NCI-H2227 treated with DMSO at 0.1 percent for 48 hours (cell line): ENCODE data around the gene SHB.

Experiments
- DNase-seq: peaks from one replicate; lab custom pipeline; 2025; lab: John Stamatoyannopoulos, UW

The SHB gene

DNA sequence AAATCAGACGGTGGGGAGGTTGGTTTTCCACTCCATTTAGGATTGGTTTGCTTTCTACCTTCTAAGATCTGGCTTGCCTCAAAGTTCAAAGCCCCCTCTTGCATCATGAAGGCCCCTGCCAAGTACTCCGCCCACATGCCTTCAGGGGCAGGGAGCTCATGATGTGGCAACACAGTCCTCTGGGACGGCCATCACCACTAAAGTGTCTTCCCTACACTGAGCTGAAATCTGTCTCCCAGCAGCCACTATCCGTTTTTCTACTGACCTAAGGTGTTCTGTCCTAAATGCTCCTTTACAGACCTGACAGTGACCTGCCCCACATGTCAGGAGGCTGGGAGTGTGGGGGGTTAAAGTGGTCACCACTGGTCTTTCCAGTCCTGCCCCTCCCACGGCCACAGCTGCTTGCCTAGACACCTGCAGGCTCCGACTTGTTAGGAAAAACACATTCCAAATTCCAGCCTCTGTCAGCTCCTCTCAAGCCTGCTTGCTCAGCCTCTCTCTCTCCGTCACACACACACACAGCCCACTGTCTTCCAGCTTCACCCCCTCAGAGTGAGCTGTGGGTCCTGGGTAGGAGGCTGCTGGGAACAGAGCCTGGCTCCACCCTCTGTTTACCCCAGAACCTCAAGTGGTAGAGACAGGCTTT lies 44.9 kb downstream of the SHB start:
- no peak for DNase-seq

GRCh38 chr9:38023661-38024035 lies 45.4 kb downstream of the SHB start:
- DNase-seq = no peak

DNA sequence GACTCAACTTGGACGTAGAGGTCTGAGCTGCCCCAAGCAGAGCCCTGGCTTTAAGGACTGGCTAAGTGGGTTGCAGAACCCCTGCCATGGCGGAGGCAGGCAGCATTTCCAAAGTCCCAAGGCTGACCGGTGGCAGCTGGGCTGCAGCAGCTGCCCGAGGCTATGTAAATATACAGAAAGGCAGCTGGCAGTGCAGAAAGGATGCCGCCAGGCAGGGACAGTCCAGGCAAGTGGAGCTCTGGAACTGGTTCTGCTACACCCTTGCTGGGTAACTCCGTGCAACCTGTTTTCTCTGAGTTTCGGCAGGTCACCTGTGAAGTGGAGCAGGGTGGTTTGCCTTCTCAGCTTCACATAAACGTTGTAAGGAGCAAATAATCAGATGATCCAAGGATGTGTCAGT lies 46.0 kb downstream of the SHB start:
- no peak for DNase-seq

DNA sequence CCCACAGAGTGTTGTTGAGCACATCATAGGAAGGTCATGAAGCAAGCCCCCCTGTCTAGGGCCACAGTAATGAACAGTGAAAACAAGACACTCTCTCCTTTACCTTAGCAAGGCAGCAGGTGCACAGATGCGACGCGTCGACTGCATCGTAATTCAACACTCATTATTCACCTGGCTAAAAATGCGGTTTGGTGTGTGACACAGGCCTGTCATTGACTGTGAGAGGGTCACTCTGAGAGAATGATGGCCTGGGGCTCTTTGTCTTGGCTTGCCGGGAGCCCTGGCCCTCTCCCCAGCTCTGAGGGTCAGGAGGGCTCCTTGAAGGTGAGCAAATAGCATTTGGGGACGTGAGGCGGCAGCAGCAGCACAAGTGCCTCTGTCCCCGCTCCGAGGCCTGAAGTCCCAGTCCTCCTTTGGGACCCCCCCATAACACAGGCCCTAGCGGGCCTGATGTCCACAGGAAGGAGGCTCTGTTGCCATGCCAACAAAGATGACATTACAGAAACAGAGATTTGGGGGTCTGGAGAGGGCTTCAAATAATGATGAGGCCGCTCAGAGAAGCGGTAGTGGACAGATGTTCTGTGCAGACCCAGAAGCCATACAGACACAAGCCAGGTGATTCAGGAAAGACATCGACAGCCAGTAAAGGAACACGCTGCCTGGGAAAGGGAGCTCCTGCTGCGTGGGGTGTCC lies 46.7 kb downstream of the SHB start:
- no peak for DNase-seq

DNA sequence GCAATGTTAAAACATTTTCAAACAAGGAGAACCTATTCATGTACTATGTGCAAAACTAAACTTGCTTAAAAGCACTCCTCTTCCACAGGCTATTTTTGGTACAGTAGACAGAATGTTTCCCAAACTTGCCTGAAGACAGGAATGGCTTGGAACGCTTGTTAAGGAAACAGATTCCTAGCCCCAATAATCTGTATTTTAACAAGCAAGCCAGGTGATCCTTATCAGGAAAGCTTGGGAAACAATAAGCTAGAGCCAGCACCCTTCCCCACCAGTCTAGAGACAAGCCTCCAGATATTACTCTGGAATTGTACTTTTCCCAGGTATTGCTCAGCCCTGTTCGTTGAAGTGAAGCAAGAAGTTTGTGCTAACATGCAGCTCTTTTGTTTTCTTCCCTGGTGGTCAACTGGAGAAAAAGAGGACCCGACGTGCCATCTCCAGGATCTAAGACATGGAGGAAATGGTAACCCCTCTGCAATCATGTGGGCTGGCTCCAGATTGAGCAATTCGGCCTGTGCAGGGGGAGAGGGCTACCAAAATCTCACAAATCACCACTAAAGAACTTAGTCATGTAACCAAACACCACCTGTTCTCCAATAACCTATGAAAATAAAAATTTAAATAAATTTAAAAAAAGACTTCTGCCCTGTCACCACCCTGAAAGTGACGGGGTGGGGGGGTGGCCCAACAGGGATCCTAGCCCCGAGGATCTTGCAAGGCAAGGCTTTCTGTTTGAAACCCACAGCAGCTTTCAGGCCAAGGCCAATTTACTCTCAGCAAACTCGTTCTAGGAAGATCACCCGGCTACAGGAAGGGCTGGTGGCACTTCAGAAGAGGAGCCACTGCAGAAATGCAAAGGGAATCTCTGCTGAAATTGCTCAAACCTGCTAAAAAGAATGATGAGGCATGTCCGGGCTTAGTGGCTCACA lies 48.6 kb downstream of the SHB start:
- no peak for DNase-seq

- no peak for DNase-seq
These were observed 49.3 kb downstream of the SHB start for GRCh38 chr9:38019731-38020130.

- DNase-seq = no peak
These were observed 49.9 kb downstream of the SHB start for GRCh38 chr9:38018958-38019602.

- DNase-seq = no peak
These were observed 50.6 kb downstream of the SHB start for GRCh38 chr9:38018241-38018957.

DNA sequence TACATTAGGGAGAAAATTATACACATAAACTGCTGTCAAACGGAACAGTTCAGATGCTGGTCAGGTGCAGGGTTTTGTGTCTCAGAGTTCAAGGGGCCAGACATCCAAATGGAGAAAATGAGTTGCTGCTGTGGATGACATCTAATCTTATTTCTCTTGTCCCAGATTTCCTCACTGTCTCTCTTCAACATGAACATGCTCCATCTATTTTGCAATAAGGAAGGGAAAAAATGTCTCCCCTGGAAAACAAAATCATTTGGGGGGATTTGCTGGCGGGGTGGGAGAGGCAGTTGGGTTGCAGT lies 51.2 kb downstream of the SHB start:
- DNase-seq = no peak

DNA sequence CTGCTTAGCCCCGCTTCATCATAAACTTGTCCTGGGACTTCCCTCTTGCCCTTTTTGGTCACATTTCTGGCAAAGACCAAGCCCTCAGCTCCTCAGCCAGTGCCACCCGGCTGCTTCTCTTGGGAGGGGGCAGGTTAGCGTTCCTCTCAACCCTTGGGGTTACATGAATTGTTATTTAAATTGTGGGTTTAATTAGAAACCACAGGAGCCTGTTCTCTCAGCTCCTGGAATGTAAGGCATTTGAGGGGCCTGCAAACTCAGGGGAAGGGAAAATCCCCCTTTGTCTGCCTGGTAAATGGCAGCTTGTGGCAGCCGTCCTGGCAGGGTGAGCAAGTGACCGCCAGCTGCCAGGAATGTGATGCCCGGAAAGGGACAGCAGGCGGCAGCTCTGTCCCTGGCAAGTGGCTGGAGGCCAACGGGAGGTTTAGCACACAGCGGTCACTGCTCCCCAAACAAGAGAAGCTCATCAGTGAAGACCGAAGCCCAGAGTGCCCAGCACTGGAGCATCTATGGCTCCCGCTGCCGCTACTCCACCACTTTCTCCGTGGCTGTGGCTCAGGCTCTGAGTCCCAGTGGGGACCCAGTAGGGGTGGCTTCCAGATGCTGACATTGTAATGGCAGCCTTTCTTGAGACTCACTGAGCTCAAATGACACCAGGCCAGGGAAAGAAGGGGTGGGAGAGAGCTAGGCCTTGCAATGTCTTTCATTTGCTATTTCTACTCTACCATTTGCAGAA lies 51.7 kb downstream of the SHB start:
- no peak for DNase-seq

- no peak for DNase-seq
These were observed 52.5 kb downstream of the SHB start for GRCh38 chr9:38016375-38017135.

GRCh38 chr9:38015906-38016305 lies 53.1 kb downstream of the SHB start:
- DNase-seq = no peak

DNA sequence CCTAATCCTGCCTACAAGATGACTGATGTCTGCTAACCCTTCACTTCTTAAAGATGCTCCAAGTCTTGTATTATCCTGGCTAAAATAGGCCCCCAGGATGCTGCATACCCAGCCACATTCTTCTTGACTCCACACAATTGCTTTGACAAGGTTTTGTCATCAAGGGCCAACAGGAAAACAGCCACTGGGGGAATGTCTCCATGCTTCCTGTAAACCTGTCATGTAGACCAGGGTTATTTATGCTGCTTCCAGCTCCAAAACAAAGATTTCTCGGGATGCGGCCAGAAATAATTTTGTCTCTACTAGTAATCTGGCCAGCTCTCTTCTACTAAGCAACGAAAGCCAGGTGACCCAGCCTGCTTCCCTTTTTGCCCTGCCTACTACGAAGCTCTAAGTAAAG lies 53.8 kb downstream of the SHB start:
- no peak for DNase-seq

DNA sequence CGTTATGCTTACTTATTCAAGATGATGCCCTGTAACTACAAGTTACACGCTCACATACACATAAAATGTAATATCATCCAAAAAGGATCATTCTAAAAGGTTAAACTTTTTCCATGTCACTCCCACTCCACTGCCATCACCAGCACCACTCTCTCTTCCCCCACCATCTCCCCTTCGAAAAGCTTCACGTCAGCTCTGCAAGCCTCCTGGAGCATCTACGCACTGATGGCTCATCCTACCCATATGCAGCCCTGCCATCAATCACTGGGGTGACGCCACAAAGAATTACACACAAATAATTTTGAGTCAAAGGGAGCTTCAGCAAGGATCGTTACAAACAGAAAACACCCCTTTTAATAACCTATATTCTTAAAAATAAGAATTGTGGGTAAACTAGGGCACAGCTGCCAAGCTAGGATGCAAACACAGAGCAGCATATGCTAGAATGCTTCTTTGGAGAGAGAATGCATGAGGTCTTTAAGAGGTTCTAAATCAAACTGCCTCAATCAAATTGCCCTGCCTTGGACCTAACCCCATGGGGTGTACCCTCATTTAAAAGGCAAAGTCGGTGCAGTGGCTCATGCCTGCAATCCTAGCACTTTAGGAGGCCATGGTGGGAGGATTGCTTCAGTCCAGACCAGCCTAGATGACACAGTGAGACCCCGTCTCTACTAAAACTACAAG lies 56.1 kb downstream of the SHB start:
- DNase-seq = no peak

DNA sequence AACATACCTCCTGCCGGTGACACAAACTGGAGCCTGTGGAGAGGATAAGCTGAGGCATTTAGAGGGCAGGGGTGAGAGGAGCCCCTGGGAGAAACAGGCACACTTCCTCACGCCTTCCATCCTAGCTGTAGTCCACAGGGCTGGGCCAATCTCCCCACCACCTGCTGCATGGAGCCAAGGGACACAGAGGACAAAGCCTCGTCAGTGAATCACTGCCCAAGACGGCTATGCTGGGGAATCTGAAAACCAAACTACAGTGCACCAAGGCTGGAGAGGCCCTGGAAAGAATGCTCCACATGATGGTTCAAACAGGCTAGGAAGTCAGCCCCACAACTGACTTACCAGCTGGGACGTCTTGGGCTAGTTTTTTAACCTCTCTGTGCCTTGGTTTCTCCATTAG lies 57.0 kb downstream of the SHB start:
- no peak for DNase-seq

DNA sequence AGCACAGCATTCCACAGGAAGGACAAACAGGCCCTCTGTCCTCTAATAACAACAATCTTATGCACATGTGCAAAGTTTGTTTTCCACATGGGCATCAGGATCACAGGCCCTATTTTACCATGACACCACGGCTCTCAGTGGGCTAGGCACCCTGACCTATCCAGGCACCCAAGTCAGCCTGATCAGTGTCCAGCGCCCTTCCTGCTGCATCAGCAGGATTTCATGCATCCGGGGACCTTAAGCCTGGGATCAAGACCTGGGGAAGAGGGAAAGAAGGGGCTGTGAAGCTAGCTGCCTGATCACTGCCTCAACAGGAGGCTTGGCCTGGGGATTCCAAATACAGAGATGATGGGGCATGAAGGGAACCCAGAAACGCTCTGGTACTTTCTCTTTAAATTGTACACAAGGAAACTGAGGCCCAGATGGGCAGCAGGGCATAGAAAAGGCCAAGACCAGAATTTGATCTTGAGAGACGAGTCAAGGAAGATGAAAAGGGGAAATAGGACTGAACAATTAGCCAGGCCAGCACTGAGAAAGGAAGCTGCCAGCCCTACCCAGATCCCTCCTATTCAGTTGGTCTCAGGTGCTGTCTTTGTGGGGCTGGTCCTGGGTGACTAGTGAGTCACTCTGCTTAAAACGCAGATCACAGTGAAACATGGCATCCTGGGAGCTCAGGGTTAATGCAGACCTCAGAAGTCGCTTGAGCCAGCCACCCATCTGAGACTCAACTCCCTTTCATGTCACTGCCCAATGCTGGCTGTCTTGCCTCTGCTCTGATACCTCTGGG lies 57.9 kb downstream of the SHB start:
- no peak for DNase-seq

- DNase-seq = no peak
These were observed 59.0 kb downstream of the SHB start for GRCh38 chr9:38009990-38010389.

DNA sequence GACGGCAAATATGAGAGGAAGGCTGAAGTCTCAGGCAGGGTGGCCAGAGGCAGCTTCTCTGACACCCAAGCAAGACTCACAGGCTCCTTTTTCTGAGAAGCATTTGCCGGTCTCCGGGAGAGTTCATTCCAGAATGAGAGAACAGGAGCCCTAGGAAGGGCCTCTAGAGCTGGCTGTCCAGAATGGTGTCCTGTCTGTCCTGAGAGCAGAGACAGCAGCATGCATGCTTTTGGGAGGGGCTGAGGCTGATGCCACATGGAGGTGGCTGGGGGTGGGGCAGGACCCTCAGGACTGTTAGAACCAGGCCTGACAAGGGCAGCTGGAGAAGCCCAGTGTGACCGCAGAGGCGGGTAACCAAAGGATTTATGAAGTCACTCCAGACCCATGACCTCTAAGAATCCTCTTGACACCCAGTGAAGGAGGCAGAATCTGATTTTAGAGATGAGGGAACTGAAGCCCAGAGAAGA lies 60.0 kb downstream of the SHB start:
- DNase-seq = no peak
